Measurements from ENCODE around the gene ITGB6. TPM values are rescaled to one million over a fixed set of nuclear protein-coding genes. Genes with fewer than 3 reads are reported as not detected.
A peak's percentile ranks its signal among the peaks of the same experiment; 100 is the strongest.

ITGB6 gene
- total RNA-seq, 1 donor from 2014 or later, result 7.6 TPM

DNA sequence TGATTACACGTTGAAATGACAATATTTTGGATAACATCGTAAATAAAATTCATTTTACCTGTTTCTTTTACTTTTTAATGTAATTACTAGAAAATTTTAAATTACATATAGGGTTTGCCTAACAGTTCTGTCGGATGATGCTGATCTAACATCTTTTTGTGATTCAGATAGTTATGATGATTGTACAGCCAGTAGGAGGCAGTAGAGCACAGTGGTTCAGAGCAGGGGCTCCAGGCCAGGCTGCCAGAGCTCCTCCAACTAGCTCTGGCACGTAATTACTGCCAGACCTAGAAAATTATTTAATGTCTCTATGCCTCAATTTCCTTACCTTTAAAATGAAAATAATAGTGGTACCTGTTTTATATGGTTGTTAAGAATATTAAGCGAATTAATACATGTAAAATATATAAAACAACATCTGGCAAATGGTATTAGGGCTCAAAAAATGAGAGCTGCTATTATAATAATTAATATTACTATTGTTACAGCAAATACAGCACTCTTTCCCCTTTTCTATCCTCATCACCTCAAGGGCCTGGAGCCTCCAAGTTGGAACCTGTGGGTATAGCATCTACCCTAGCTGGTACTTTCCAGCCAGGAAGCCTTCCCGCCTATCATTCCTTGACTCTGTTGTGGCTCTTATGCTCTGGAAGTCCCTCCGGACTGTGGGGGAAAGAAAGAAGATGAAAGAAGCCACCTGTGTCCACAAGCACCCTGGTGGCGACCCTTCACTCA is 90.0 kb downstream of the ITGB6 start:
- no peak overlapping the region for H3K4me2 ChIP-seq (ENCODE audit: low read length)
- H2AFZ ChIP-seq (ENCODE audit: low read depth, low read length), result peak overlapping the region; percentile 7
- DNase-seq (ENCODE audit: low read depth), result peak; percentile 49
- no peak overlapping the region for H3K27ac Mint-ChIP-seq (ENCODE audit: unreplicated experiment)
- TF ChIP-seq EZH2 (IDR thresholded peaks at IDR 0.05; ENCODE audit: insufficient read depth, low read length) (no peak), CTCF (IDR thresholded peaks at IDR 0.05; ENCODE audit: insufficient read depth, low read depth, low read length) (peak; percentile 81)
- H3K4me1 ChIP-seq (ENCODE audit: insufficient read depth, low read length), result no peaks in the 10 kb centered on the region
- peaks cover 6% of the 10 kb centered on the region for H3K4me1 Mint-ChIP-seq (ENCODE audit: low read depth, unreplicated experiment)
- no peak for FAIRE-seq
- no peaks in the 10 kb centered on the region for H3K79me2 ChIP-seq (ENCODE audit: insufficient read depth, low read length)
- no peaks in the 10 kb centered on the region for H3K27me3 Mint-ChIP-seq (ENCODE audit: low read depth, unreplicated experiment)
- H3K9me3 Mint-ChIP-seq (ENCODE audit: unreplicated experiment), result no peaks in the 10 kb centered on the region
- no peaks in the 10 kb centered on the region for H4K20me1 ChIP-seq (ENCODE audit: insufficient read depth, low read length)
- H3K9me3 ChIP-seq (ENCODE audit: insufficient read depth, low read depth, low read length), result no peaks in the 10 kb centered on the region
- no peak overlapping the region for H3K9ac ChIP-seq (ENCODE audit: low read length)
- H3K36me3 Mint-ChIP-seq (ENCODE audit: low read depth, unreplicated experiment), result no peaks in the 10 kb centered on the region
- H3K36me3 ChIP-seq (ENCODE audit: insufficient read depth, low read length), result no peaks in the 10 kb centered on the region
- H3K27me3 ChIP-seq (ENCODE audit: insufficient read depth, low read length), result no peaks in the 10 kb centered on the region
- H3K4me3 Mint-ChIP-seq (ENCODE audit: unreplicated experiment), result no peak overlapping the region
- H3K4me3 ChIP-seq (ENCODE audit: insufficient read depth, low read depth, low read length), result no peak overlapping the region
- H3K27ac ChIP-seq (ENCODE audit: low read depth, low read length), result no peak overlapping the region

DNA sequence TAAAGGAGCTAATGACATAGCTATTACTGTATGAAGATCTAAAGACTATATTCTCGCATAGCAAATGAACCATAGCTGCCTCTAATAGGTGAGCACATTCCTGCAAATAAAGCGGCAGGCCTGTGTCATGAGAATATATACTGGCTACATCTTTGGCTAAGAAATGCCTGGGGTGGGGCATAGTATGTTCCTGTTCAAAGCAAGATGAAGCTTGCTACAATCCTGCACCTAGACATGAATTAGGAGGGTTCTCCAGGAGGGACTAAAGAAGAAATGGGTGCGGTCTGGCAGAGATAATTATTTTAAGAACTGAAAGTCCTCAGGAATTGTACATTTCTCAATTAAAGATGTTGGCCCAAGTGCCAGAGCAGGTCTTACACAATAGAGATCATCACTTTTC is 90.8 kb downstream of the ITGB6 start:
- Histone ChIP-seq H3K9me3 (ENCODE audit: insufficient read depth, low read depth, low read length) (no peaks in the 10 kb centered on the region), H3K27ac (ENCODE audit: low read depth, low read length) (no peak overlapping the region), H3K4me3 (ENCODE audit: insufficient read depth, low read depth, low read length) (no peak overlapping the region), H4K20me1 (ENCODE audit: insufficient read depth, low read length) (no peaks in the 10 kb centered on the region), H3K79me2 (ENCODE audit: insufficient read depth, low read length) (no peaks in the 10 kb centered on the region), H3K36me3 (ENCODE audit: insufficient read depth, low read length) (no peaks in the 10 kb centered on the region), H3K27me3 (ENCODE audit: insufficient read depth, low read length) (no peaks in the 10 kb centered on the region), H2AFZ (ENCODE audit: low read depth, low read length) (no peak overlapping the region), H3K9ac (ENCODE audit: low read length) (no peak overlapping the region), H3K4me2 (ENCODE audit: low read length) (no peak overlapping the region), H3K4me1 (ENCODE audit: insufficient read depth, low read length) (no peaks in the 10 kb centered on the region)
- no peaks in the 10 kb centered on the region for H3K36me3 Mint-ChIP-seq (ENCODE audit: low read depth, unreplicated experiment)
- no peak overlapping the region for H3K4me3 Mint-ChIP-seq (ENCODE audit: unreplicated experiment)
- no peak for FAIRE-seq
- no peaks in the 10 kb centered on the region for H3K27me3 Mint-ChIP-seq (ENCODE audit: low read depth, unreplicated experiment)
- peaks cover 6% of the 10 kb centered on the region for H3K4me1 Mint-ChIP-seq (ENCODE audit: low read depth, unreplicated experiment)
- TF ChIP-seq CTCF (IDR thresholded peaks at IDR 0.05; ENCODE audit: insufficient read depth, low read depth, low read length), result no peak
- no peak for TF ChIP-seq EZH2 (IDR thresholded peaks at IDR 0.05; ENCODE audit: insufficient read depth, low read length)
- DNase-seq (ENCODE audit: low read depth), result no peak
- no peak overlapping the region for H3K27ac Mint-ChIP-seq (ENCODE audit: unreplicated experiment)
- no peaks in the 10 kb centered on the region for H3K9me3 Mint-ChIP-seq (ENCODE audit: unreplicated experiment)

GRCh38 chr2:160108646-160109045 is 91.4 kb downstream of the ITGB6 start:
- Histone ChIP-seq H3K4me1 (ENCODE audit: insufficient read depth, low read length) (no peaks in the 10 kb centered on the region), H3K9me3 (ENCODE audit: insufficient read depth, low read depth, low read length) (no peaks in the 10 kb centered on the region), H3K9ac (ENCODE audit: low read length) (no peak overlapping the region), H3K4me2 (ENCODE audit: low read length) (no peak overlapping the region), H3K27ac (ENCODE audit: low read depth, low read length) (no peak overlapping the region), H3K27me3 (ENCODE audit: insufficient read depth, low read length) (no peaks in the 10 kb centered on the region), H2AFZ (ENCODE audit: low read depth, low read length) (no peak overlapping the region), H4K20me1 (ENCODE audit: insufficient read depth, low read length) (no peaks in the 10 kb centered on the region), H3K4me3 (ENCODE audit: insufficient read depth, low read depth, low read length) (no peak overlapping the region), H3K36me3 (ENCODE audit: insufficient read depth, low read length) (no peaks in the 10 kb centered on the region), H3K79me2 (ENCODE audit: insufficient read depth, low read length) (no peaks in the 10 kb centered on the region)
- no peak overlapping the region for H3K4me3 Mint-ChIP-seq (ENCODE audit: unreplicated experiment)
- no peaks in the 10 kb centered on the region for H3K27me3 Mint-ChIP-seq (ENCODE audit: low read depth, unreplicated experiment)
- no peaks in the 10 kb centered on the region for H3K9me3 Mint-ChIP-seq (ENCODE audit: unreplicated experiment)
- FAIRE-seq (no peak), DNase-seq (ENCODE audit: low read depth) (no peak)
- no peaks in the 10 kb centered on the region for H3K36me3 Mint-ChIP-seq (ENCODE audit: low read depth, unreplicated experiment)
- no peak overlapping the region for H3K27ac Mint-ChIP-seq (ENCODE audit: unreplicated experiment)
- no peak for TF ChIP-seq EZH2 (IDR thresholded peaks at IDR 0.05; ENCODE audit: insufficient read depth, low read length)
- TF ChIP-seq CTCF (IDR thresholded peaks at IDR 0.05; ENCODE audit: insufficient read depth, low read depth, low read length), result no peak
- peaks cover 9% of the 10 kb centered on the region for H3K4me1 Mint-ChIP-seq (ENCODE audit: low read depth, unreplicated experiment)

Data from astrocyte (in vitro differentiated cells and primary cell).